Measurements from ENCODE around the gene TBC1D22A.

GRCh38 chr22:46780453-46780852, 18.0 kb downstream of the TBC1D22A start:
- TF ChIP-seq, protein P1, sequence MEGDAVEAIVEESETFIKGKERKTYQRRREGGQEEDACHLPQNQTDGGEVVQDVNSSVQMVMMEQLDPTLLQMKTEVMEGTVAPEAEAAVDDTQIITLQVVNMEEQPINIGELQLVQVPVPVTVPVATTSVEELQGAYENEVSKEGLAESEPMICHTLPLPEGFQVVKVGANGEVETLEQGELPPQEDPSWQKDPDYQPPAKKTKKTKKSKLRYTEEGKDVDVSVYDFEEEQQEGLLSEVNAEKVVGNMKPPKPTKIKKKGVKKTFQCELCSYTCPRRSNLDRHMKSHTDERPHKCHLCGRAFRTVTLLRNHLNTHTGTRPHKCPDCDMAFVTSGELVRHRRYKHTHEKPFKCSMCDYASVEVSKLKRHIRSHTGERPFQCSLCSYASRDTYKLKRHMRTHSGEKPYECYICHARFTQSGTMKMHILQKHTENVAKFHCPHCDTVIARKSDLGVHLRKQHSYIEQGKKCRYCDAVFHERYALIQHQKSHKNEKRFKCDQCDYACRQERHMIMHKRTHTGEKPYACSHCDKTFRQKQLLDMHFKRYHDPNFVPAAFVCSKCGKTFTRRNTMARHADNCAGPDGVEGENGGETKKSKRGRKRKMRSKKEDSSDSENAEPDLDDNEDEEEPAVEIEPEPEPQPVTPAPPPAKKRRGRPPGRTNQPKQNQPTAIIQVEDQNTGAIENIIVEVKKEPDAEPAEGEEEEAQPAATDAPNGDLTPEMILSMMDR (conservative IDR thresholded peaks at IDR 0.05; ENCODE audit: low read depth in 2 of 2): no peak
- no peak for TF ChIP-seq EZH2 (IDR thresholded peaks at IDR 0.05; ENCODE audit: low read depth, unreplicated experiment)
- TF ChIP-seq REST (IDR thresholded peaks at IDR 0.05; ENCODE audit: unreplicated experiment): no peak
- TF ChIP-seq ZNF114 (CRISPR knock-in tag; IDR thresholded peaks at IDR 0.05): no peak
- no peak for TF ChIP-seq EZH2phosphoT487 (IDR thresholded peaks at IDR 0.05; ENCODE audit: unreplicated experiment)
- TF ChIP-seq POLR2AphosphoS5 (IDR thresholded peaks at IDR 0.05; ENCODE audit: low read depth): no peak
- TF ChIP-seq ZNF331 (CRISPR knock-in tag; IDR thresholded peaks at IDR 0.05; ENCODE audit: low read depth): no peak
